ENCODE data around the gene MEGF11.

DNA sequence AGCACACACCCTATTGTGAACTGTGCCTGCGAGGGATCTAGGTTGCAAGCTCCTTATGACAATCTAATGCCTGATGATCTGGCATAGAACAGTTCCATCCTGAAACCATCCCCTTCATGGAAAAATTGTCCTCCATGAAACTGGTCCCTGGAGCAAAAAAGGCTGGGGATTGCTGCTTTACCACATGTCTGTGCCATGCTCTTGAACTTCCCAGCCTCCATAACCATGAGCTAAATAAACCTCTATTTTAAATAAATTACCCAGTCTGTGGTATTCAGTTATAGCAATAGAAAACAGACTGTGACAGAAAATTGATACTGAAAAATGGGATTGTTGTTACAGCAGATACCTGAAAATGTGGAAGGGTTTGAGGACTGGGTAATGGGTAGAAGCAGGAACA lies 221.5 kb downstream of the MEGF11 start:
- TF ChIP-seq, protein P1, sequence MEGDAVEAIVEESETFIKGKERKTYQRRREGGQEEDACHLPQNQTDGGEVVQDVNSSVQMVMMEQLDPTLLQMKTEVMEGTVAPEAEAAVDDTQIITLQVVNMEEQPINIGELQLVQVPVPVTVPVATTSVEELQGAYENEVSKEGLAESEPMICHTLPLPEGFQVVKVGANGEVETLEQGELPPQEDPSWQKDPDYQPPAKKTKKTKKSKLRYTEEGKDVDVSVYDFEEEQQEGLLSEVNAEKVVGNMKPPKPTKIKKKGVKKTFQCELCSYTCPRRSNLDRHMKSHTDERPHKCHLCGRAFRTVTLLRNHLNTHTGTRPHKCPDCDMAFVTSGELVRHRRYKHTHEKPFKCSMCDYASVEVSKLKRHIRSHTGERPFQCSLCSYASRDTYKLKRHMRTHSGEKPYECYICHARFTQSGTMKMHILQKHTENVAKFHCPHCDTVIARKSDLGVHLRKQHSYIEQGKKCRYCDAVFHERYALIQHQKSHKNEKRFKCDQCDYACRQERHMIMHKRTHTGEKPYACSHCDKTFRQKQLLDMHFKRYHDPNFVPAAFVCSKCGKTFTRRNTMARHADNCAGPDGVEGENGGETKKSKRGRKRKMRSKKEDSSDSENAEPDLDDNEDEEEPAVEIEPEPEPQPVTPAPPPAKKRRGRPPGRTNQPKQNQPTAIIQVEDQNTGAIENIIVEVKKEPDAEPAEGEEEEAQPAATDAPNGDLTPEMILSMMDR (IDR thresholded peaks at IDR 0.05): no peak
- no peak for TF ChIP-seq POLR2A (IDR thresholded peaks at IDR 0.05)
